Vagina (tissue), 2 donors: ENCODE data around the gene INPP4B. TPM values are rescaled to one million over a fixed set of nuclear protein-coding genes. Genes with fewer than 3 reads are reported as not detected.

Experiments used
- DNase-seq, 2 donors: peaks; one replicate each; pipeline ENCODE4 v3.0.0-alpha.2; 2017; ENCODE audit errors: extremely low spot score in 2 of 2
- H3K27ac ChIP-seq: fragments of 200-600 bp; sonication (generic); one replicate; pipeline ENCODE4 v1.5.1; 2019
- H3K27me3 ChIP-seq: fragments of 200-600 bp; sonication (generic); one replicate; pipeline ENCODE4 v1.5.1; 2019
- H3K36me3 ChIP-seq, 2 donors: fragments of 200-600 bp; sonication (generic); one replicate each; pipeline ENCODE4 v1.5.1; 2017 to 2019
- H3K4me1 ChIP-seq: fragments of 200-600 bp; sonication (generic); one replicate; pipeline ENCODE4 v1.5.1; 2019
- H3K4me3 ChIP-seq, 2 donors: fragments of 200-600 bp; sonication (generic); 1 replicate in 1 of 2; 2 replicates in 1 of 2; pipeline ENCODE4 v1.5.1; 2016 to 2019
- H3K9me3 ChIP-seq: fragments of 200-600 bp; sonication (generic); one replicate; pipeline ENCODE4 v1.5.1; 2019
- CTCF ChIP-seq, 3 experiments: fragments of 450-650 bp in 2 of 3; fragments of 200-600 bp in 1 of 3; sonication (generic) in 1 of 3; IDR thresholded peaks; one replicate each; pipeline ENCODE4 v1.5.1; 2017 to 2019; ENCODE audit warnings: antibody characterized with exemption in 3 of 3, mild to moderate bottlenecking in 2 of 3, moderate library complexity in 2 of 3
- POLR2A ChIP-seq, 2 donors: fragments of 450-650 bp; IDR thresholded peaks; one replicate each; pipeline ENCODE4 v1.6.1; 2017; ENCODE audit warnings: antibody characterized with exemption in 2 of 2, mild to moderate bottlenecking in 2 of 2, moderate library complexity in 2 of 2
- POLR2AphosphoS5 ChIP-seq, 2 donors: sonication (generic); formaldehyde crosslinking; IDR thresholded peaks; one replicate each; pipeline ENCODE4 v1.9.0; 2017; ENCODE audit warnings: antibody characterized with exemption in 2 of 2, mild to moderate bottlenecking in 2 of 2, low read depth in 1 of 2; ENCODE audit not compliant: insufficient read depth in 1 of 2
- intact Hi-C: fragments of 100-400 bp; cut with DNase I; formaldehyde crosslinking; loops from one replicate; pipeline ENCODE4 v1.15.1; 2023
- total RNA-seq: library from RNA; depleted of rRNA; stranded (reverse); fragments of >200 nt; gene quantifications from one replicate; pipeline ENCODE4 v1.2.3, GENCODE V29; 2016

Gene INPP4B
- total RNA-seq, 1 donor from 2014 or later = 21.1 TPM

GRCh38 chr4:142164767-142165500 is 681.2 kb downstream of the INPP4B start:
- intact Hi-C loops = no loop called here
- Histone ChIP-seq H3K27me3 (no peaks in the 10 kb centered on the region), H3K36me3 (no peaks in the 10 kb centered on the region), H3K27ac (no peak overlapping the region), H3K4me1 (no peaks in the 10 kb centered on the region), H3K4me3 (no peak overlapping the region), H3K9me3 (no peaks in the 10 kb centered on the region)
- TF ChIP-seq POLR2A (IDR thresholded peaks at IDR 0.05) (no peak), CTCF (IDR thresholded peaks at IDR 0.05) (no peak), POLR2AphosphoS5 (IDR thresholded peaks at IDR 0.05; ENCODE audit: insufficient read depth in 1 of 2, low read depth in 1 of 2) (no peak)
- no peak for DNase-seq

- no peaks in the 10 kb centered on the region for H3K27me3 ChIP-seq
- no peak overlapping the region for H3K4me3 ChIP-seq
- no peak for DNase-seq
- intact Hi-C loops = no loop called here
- H3K27ac ChIP-seq = no peak overlapping the region
- H3K9me3 ChIP-seq = no peaks in the 10 kb centered on the region
- no peaks in the 10 kb centered on the region for H3K4me1 ChIP-seq
- H3K36me3 ChIP-seq = no peaks in the 10 kb centered on the region
- no peak for TF ChIP-seq POLR2AphosphoS5 (IDR thresholded peaks at IDR 0.05; ENCODE audit: insufficient read depth in 1 of 2, low read depth in 1 of 2)
- TF ChIP-seq CTCF (IDR thresholded peaks at IDR 0.05) = no peak
- TF ChIP-seq POLR2A (IDR thresholded peaks at IDR 0.05) = no peak
Measured at GRCh38 chr4:142161086-142161485, 685.0 kb downstream of the INPP4B start.

GRCh38 chr4:142160509-142160908 is 685.6 kb downstream of the INPP4B start:
- no peak for TF ChIP-seq POLR2A (IDR thresholded peaks at IDR 0.05)
- no peak for TF ChIP-seq POLR2AphosphoS5 (IDR thresholded peaks at IDR 0.05; ENCODE audit: insufficient read depth in 1 of 2, low read depth in 1 of 2)
- TF ChIP-seq CTCF (IDR thresholded peaks at IDR 0.05) = no peak
- Histone ChIP-seq H3K27ac (no peak overlapping the region), H3K4me3 (no peak overlapping the region), H3K4me1 (no peaks in the 10 kb centered on the region), H3K27me3 (no peaks in the 10 kb centered on the region), H3K36me3 (no peaks in the 10 kb centered on the region), H3K9me3 (no peaks in the 10 kb centered on the region)
- intact Hi-C loops = no loop called here
- DNase-seq = no peak

- Histone ChIP-seq H3K27ac (no peak overlapping the region), H3K4me3 (no peak overlapping the region), H3K27me3 (no peaks in the 10 kb centered on the region), H3K4me1 (no peaks in the 10 kb centered on the region), H3K9me3 (no peaks in the 10 kb centered on the region), H3K36me3 (no peaks in the 10 kb centered on the region)
- DNase-seq = no peak
- TF ChIP-seq CTCF (IDR thresholded peaks at IDR 0.05) (no peak), POLR2A (IDR thresholded peaks at IDR 0.05) (no peak), POLR2AphosphoS5 (IDR thresholded peaks at IDR 0.05; ENCODE audit: insufficient read depth in 1 of 2, low read depth in 1 of 2) (no peak)
- intact Hi-C loops = no loop called here
Measured at GRCh38 chr4:142158980-142159379, 687.1 kb downstream of the INPP4B start.

- Histone ChIP-seq H3K4me3 (no peak overlapping the region), H3K27ac (no peak overlapping the region), H3K36me3 (no peaks in the 10 kb centered on the region), H3K9me3 (no peaks in the 10 kb centered on the region), H3K27me3 (no peaks in the 10 kb centered on the region), H3K4me1 (no peaks in the 10 kb centered on the region)
- intact Hi-C loops = no loop called here
- TF ChIP-seq CTCF (IDR thresholded peaks at IDR 0.05) (no peak), POLR2A (IDR thresholded peaks at IDR 0.05) (no peak), POLR2AphosphoS5 (IDR thresholded peaks at IDR 0.05; ENCODE audit: insufficient read depth in 1 of 2, low read depth in 1 of 2) (no peak)
- DNase-seq = no peak
Measured at GRCh38 chr4:142156256-142156655, 689.8 kb downstream of the INPP4B start.
